ENCODE data around the gene ANGPT4. TPM values are rescaled to one million over a fixed set of nuclear protein-coding genes. Genes with fewer than 3 reads are reported as not detected.

The ANGPT4 gene
- total RNA-seq, 4 donors from 2014 or later, result 0.27 TPM; not detected in 3

- Histone ChIP-seq H3K27ac (no peak overlapping the region), H3K4me1 (no peaks in the 10 kb centered on the region), H3K27me3 (no peaks in the 10 kb centered on the region), H3K36me3 (no peaks in the 10 kb centered on the region), H3K9me3 (no peaks in the 10 kb centered on the region), H3K4me3 (no peak overlapping the region)
- TF ChIP-seq CTCF (IDR thresholded peaks at IDR 0.05) (no peak), POLR2A (IDR thresholded peaks at IDR 0.05) (no peak)
- peak in 1 of 3 donors; percentile 18 for DNase-seq
These were observed 29.7 kb upstream of the ANGPT4 start for GRCh38 chr20:945841-946240.

GRCh38 chr20:944774-945410, 28.8 kb upstream of the ANGPT4 start:
- no peaks in the 10 kb centered on the region for H3K27me3 ChIP-seq
- peak in 1 of 3 donors; percentile 14 for DNase-seq
- H3K36me3 ChIP-seq, result no peaks in the 10 kb centered on the region

DNA sequence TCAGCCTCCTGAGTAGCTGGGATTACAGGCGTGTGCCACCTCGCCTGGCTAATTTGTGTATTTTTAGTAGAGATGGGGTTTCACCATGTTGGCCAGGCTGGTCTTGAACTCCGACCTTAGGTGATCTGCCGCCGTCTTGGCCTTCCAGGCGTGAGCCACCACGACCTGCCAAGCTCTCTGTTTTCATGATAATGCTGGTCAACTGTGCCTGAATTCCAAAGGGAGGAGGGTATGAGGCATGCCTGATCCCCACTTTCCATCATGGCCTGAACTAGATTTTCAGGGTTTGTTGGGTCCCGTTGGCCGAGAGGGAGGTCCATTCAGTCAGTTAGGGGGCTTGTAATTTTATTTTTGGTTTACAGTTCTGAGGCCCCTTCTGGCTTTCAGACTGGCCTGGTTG, 28.0 kb upstream of the ANGPT4 start:
- peak in 1 of 3 donors; percentile 5 for DNase-seq
- Histone ChIP-seq H3K27me3 (no peaks in the 10 kb centered on the region), H3K36me3 (no peaks in the 10 kb centered on the region), H3K4me3 (no peak overlapping the region), H3K9me3 (no peaks in the 10 kb centered on the region), H3K27ac (no peak overlapping the region), H3K4me1 (no peaks in the 10 kb centered on the region)
- TF ChIP-seq POLR2A (IDR thresholded peaks at IDR 0.05) (no peak), CTCF (IDR thresholded peaks at IDR 0.05) (no peak)

More at GRCh38 chr20:944774-945410, 28.8 kb upstream of the ANGPT4 start:
- TF ChIP-seq POLR2A (IDR thresholded peaks at IDR 0.05), result no peak
- TF ChIP-seq CTCF (IDR thresholded peaks at IDR 0.05), result no peak
- Histone ChIP-seq H3K4me3 (no peak overlapping the region), H3K27ac (no peak overlapping the region), H3K9me3 (no peaks in the 10 kb centered on the region), H3K4me1 (no peaks in the 10 kb centered on the region)

DNA sequence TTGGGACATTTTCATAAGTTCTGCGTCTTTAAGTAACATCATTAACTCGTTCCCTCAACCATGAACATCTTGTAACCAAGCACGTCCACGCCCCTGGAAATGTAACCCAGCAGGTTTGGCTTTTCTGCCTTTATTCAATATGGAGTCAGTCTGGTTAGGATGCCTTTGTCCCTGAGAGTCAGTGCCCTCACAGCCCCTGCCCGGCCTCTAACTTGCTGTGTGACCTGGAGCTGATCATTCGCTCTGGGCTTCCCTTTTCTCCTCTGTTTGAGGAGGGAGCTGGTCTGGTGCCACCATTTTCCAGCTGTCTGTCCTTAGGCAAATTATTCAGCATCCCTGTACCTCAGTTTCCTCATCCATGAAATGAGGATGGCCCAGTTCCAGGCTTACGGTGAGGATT, 26.5 kb upstream of the ANGPT4 start:
- DNase-seq, result peak in 1 of 3 donors; percentile 6
- H3K4me1 ChIP-seq, result no peaks in the 10 kb centered on the region
- no peak overlapping the region for H3K4me3 ChIP-seq
- H3K27ac ChIP-seq, result no peak overlapping the region
- H3K36me3 ChIP-seq, result no peaks in the 10 kb centered on the region
- no peak for TF ChIP-seq POLR2A (IDR thresholded peaks at IDR 0.05)
- no peak for TF ChIP-seq CTCF (IDR thresholded peaks at IDR 0.05)
- H3K9me3 ChIP-seq, result no peaks in the 10 kb centered on the region
- no peaks in the 10 kb centered on the region for H3K27me3 ChIP-seq

DNA sequence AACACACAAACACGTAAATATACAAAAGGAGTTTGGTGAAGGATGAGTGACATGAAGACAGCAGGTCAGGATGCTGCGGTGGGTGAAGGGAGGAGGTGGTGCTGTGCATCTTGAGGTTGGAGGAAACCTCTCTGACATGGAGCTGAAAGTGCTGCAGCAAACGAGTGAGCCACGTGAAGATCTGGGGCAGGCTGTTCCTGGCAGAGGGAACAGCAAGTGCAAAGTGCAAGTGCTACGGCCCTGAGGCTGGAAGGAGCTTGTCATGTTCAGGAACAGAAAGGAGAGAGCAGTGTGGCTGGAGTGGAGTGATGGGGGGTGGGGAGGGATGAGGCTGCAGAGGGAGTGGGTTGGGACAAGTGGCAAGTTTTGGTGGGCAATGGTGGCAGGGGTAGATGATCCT, 24.8 kb upstream of the ANGPT4 start:
- Histone ChIP-seq H3K9me3 (no peaks in the 10 kb centered on the region), H3K27me3 (no peaks in the 10 kb centered on the region), H3K27ac (no peak overlapping the region), H3K36me3 (no peaks in the 10 kb centered on the region), H3K4me3 (no peak overlapping the region), H3K4me1 (no peaks in the 10 kb centered on the region)
- no peak for TF ChIP-seq POLR2A (IDR thresholded peaks at IDR 0.05)
- no peak for TF ChIP-seq CTCF (IDR thresholded peaks at IDR 0.05)
- DNase-seq, result peak in 1 of 3 donors; percentile 41
